ENCODE results near the gene RAB6A.

RAB6A gene

GRCh38 chr11:73629907-73630306, 131.0 kb downstream of the RAB6A start:
- no peak overlapping the region for H3K27ac ChIP-seq
- H3K4me2 ChIP-seq = no peak overlapping the region
- H4K20me1 ChIP-seq (ENCODE audit: insufficient read depth) = no peaks in the 10 kb centered on the region
- no peak overlapping the region for H3K9ac ChIP-seq
- H3K79me2 ChIP-seq (ENCODE audit: insufficient read depth, low read depth) = no peaks in the 10 kb centered on the region
- no peaks in the 10 kb centered on the region for H3K27me3 ChIP-seq (ENCODE audit: insufficient read depth, low read depth)
- no peak overlapping the region for H2AFZ ChIP-seq (ENCODE audit: low read depth)
- TF ChIP-seq CTCF (conservative IDR thresholded peaks at IDR 0.05; ENCODE audit: low read depth, low read length) = no peak
- H3K4me1 ChIP-seq (ENCODE audit: low read depth, poor library complexity, severe bottlenecking) = no peaks in the 10 kb centered on the region
- H3K4me3 ChIP-seq (IDR thresholded peaks at IDR 0.05; ENCODE audit: insufficient read depth, low read depth, low read length) = no peak overlapping the region
- H3K36me3 ChIP-seq (ENCODE audit: insufficient read depth) = no peaks in the 10 kb centered on the region

GRCh38 chr11:73625696-73626318, 135.1 kb downstream of the RAB6A start:
- Histone ChIP-seq H3K9ac (no peak overlapping the region), H3K27ac (no peak overlapping the region), H3K4me3 (IDR thresholded peaks at IDR 0.05; ENCODE audit: insufficient read depth, low read depth, low read length) (no peak overlapping the region)

More at GRCh38 chr11:73625696-73626318, 135.1 kb downstream of the RAB6A start:
- Histone ChIP-seq H3K27me3 (ENCODE audit: insufficient read depth, low read depth) (no peaks in the 10 kb centered on the region), H4K20me1 (ENCODE audit: insufficient read depth) (no peaks in the 10 kb centered on the region), H3K36me3 (ENCODE audit: insufficient read depth) (no peaks in the 10 kb centered on the region), H3K4me2 (peak overlapping the region; percentile 40; the same call in 1 of the 2 replicates), H3K79me2 (ENCODE audit: insufficient read depth, low read depth) (no peaks in the 10 kb centered on the region), H2AFZ (ENCODE audit: low read depth) (peak overlapping the region; percentile 81), H3K4me1 (ENCODE audit: low read depth, poor library complexity, severe bottlenecking) (no peaks in the 10 kb centered on the region)
- TF ChIP-seq CTCF (conservative IDR thresholded peaks at IDR 0.05; ENCODE audit: low read depth, low read length) = peak; percentile 84
